H1 (cell line): ENCODE data around the gene NET1. TPM values are rescaled to one million over a fixed set of nuclear protein-coding genes. Genes with fewer than 3 reads are reported as not detected.

Experiments
- CBX5 ChIP-seq: fragments of 300-800, 300-1000 bp; sonication (generic); IDR thresholded peaks from 2 replicates; pipeline ENCODE4 v1.7.1; 2016; ENCODE audit warnings: antibody characterized with exemption, low read length, low read depth
- CTCF ChIP-seq, 3 experiments: IDR thresholded peaks; 1 replicate in 2 of 3; 2 replicates in 1 of 3; pipeline versions ENCODE4 v1.5.1 to v1.6.1; 2011; ENCODE audit warnings: low read length in 3 of 3, mild to moderate bottlenecking in 3 of 3, inconsistent platforms in 2 of 3, low read depth in 1 of 3, moderate library complexity in 1 of 3; ENCODE audit not compliant: insufficient read depth in 1 of 3; ENCODE audit errors: control extremely low read depth in 1 of 3
- GABPA ChIP-seq: IDR thresholded peaks from 2 replicates; pipeline ENCODE4 v1.6.1; 2011; ENCODE audit warnings: mild to moderate bottlenecking, low read length, moderate library complexity, borderline replicate concordance; ENCODE audit not compliant: insufficient read depth
- NRF1 ChIP-seq: IDR thresholded peaks from 2 replicates; pipeline ENCODE4 v1.6.1; 2011; ENCODE audit warnings: mild to moderate bottlenecking, low read depth, low read length, improper control_type of control experiment
- RNF2 ChIP-seq: fragments of 200-900, 300-1000 bp; sonication (generic); IDR thresholded peaks from 2 replicates; pipeline ENCODE4 v1.7.1; 2016; ENCODE audit warnings: borderline replicate concordance, low read depth, mild to moderate bottlenecking, antibody characterized with exemption, low read length; ENCODE audit not compliant: poor library complexity, severe bottlenecking; ENCODE audit errors: missing control alignments
- SIN3A ChIP-seq, 2 experiments: IDR thresholded peaks in 1 of 2; conservative IDR thresholded peaks in 1 of 2; 2 replicates each; pipeline ENCODE4 v1.6.1; 2011 to 2012; ENCODE audit warnings: low read length in 2 of 2, improper control_type of control experiment in 1 of 2, low read depth in 1 of 2, mild to moderate bottlenecking in 1 of 2
- SUZ12 ChIP-seq: fragments of 200-600 bp; sonication (generic); IDR thresholded peaks from 2 replicates; pipeline ENCODE4 v1.6.1; 2012; ENCODE audit warnings: mild to moderate bottlenecking, inconsistent platforms, low read length, moderate library complexity, mixed read lengths
- TAF7 ChIP-seq: optimal IDR thresholded peaks from 2 replicates; pipeline ENCODE3; 2011; ENCODE audit warnings: low read depth, mild to moderate bottlenecking, inconsistent platforms, low read length, moderate library complexity, borderline replicate concordance
- ZNF274 ChIP-seq: IDR thresholded peaks from 2 replicates; pipeline ENCODE4 v1.7.0; 2012; ENCODE audit warnings: low read length, borderline replicate concordance; ENCODE audit errors: extremely low read depth
- polyA plus RNA-seq, 7 experiments: library from polyadenylated mRNA; depleted of rRNA in 3 of 7; stranded (reverse) in 5 of 7; unstranded in 2 of 7; fragments of >200 nt in 5 of 7; fragments of 200-250 nt in 2 of 7; gene quantifications; 1 replicate in 5 of 7; 2 replicates in 1 of 7; 4 replicates in 1 of 7; pipeline versions ENCODE4 v1.2.1 to v1.2.3, GENCODE V29; 2011 to 2013; ENCODE audit warnings: missing spikeins in 2 of 7, mixed read lengths in 2 of 7
- total RNA-seq: library from RNA; stranded (reverse); fragmentation: NEBNext Ultra II Directional; extraction: Animal tissue kit (Norgen Biotek cat#: 25700); gene quantifications from 2 replicates; pipeline ENCODE4 v1.2.1, GENCODE V29; 2021

The NET1 gene
- total and polyA plus RNA-seq, 2 of the 8 experiments (the other 6 are each of a cell fraction or from before 2014, with no cell fraction given): 21.5 to 117 TPM

- TF ChIP-seq NRF1 (no peak), TAF7 (no peak), SIN3A (conservative IDR thresholded peaks at IDR 0.05 in 1 of 2, IDR thresholded peaks at IDR 0.05 in 1 of 2; ENCODE audit: low read depth in 1 of 2, low read length in 2 of 2) (no peak), CTCF (IDR thresholded peaks at IDR 0.05; ENCODE audit: control extremely low read depth in 1 of 3, insufficient read depth in 1 of 3, low read depth in 1 of 3, low read length in 3 of 3) (no peak), CBX5 (no peak), RNF2 (no peak), ZNF274 (no peak), SUZ12 (no peak), GABPA (no peak)
- TF ChIP-seq, all 59 proteins: peak for 0
Measured at GRCh38 chr10:5480162-5480941, 68.0 kb downstream of the NET1 start (continued).
